A673 (cell line): ENCODE results near the gene CD28. TPM values are rescaled to one million over a fixed set of nuclear protein-coding genes. Genes with fewer than 3 reads are reported as not detected.

Source experiments
- BruUV-seq: library from RNA; stranded (reverse); fragments of 400-500 nt; replicated peaks from 2 replicates; lab custom pipeline; 2021; lab: Mats Ljungman, UMichigan
- CTCF ChIA-PET: fragments of 300-600 bp; sonication (Branson Sonifier 250); formaldehyde crosslinking; loops from one replicate; lab custom pipeline; 2022; ENCODE audit warnings: antibody characterized with exemption; lab: Charles Lee
- POLR2A ChIA-PET: fragments of 300-600 bp; sonication (Branson Sonifier 250); formaldehyde crosslinking; loops from one replicate; lab custom pipeline; 2022; ENCODE audit warnings: antibody characterized with exemption; ENCODE audit not compliant: low non-redundant PET; lab: Charles Lee
- DNase-seq: peaks from one replicate; pipeline ENCODE4 v3.0.0-alpha.2; 2015; ENCODE audit warnings: low spot score
- H3K27ac ChIP-seq: fragments of 200-600 bp; sonication (generic); 2 replicates; pipeline ENCODE4 v1.5.1; 2016; ENCODE audit warnings: mixed run types, low read depth, mild to moderate bottlenecking, mixed read lengths, antibody characterized with exemption, low read length; ENCODE audit not compliant: poor library complexity, severe bottlenecking
- H3K27me3 ChIP-seq: fragments of 200-600 bp; sonication (generic); replicated peaks from 2 replicates; pipeline ENCODE4 v1.6.1; 2017; ENCODE audit warnings: mixed run types, low read depth, mild to moderate bottlenecking, mixed read lengths, antibody characterized with exemption, low read length; ENCODE audit not compliant: insufficient read depth, poor library complexity
- H3K36me3 ChIP-seq: fragments of 200-600 bp; sonication (generic); 2 replicates; pipeline ENCODE4 v1.6.1; 2016; ENCODE audit warnings: mixed run types, mild to moderate bottlenecking, mixed read lengths, antibody characterized with exemption, low read length; ENCODE audit not compliant: insufficient read depth, poor library complexity, severe bottlenecking
- H3K4me1 ChIP-seq: fragments of 200-600 bp; sonication (generic); 2 replicates; pipeline ENCODE4 v1.6.1; 2017; ENCODE audit warnings: mixed run types, mild to moderate bottlenecking, mixed read lengths, antibody characterized with exemption, low read length; ENCODE audit not compliant: insufficient read depth, poor library complexity, severe bottlenecking
- H3K4me3 ChIP-seq: fragments of 200-600 bp; sonication (generic); 2 replicates; pipeline ENCODE4 v1.5.1; 2016; ENCODE audit warnings: low read depth, mixed run types, mild to moderate bottlenecking, mixed read lengths, low read length; ENCODE audit not compliant: poor library complexity, severe bottlenecking
- H3K9me3 ChIP-seq: fragments of 200-600 bp; sonication (generic); 2 replicates; pipeline ENCODE4 v1.6.1; 2016; ENCODE audit warnings: mixed run types, low read depth, mild to moderate bottlenecking, mixed read lengths, antibody characterized with exemption, low read length; ENCODE audit not compliant: poor library complexity, severe bottlenecking
- CTCF ChIP-seq: fragments of 300-800, 200-600 bp; sonication (generic); conservative IDR thresholded peaks from 2 replicates; pipeline ENCODE4 v1.5.1; 2017; ENCODE audit warnings: low read depth, mild to moderate bottlenecking, antibody characterized with exemption, low read length, moderate library complexity, mixed read lengths
- EZH2 ChIP-seq: fragments of 200-600 bp; sonication (generic); IDR thresholded peaks from 2 replicates; pipeline ENCODE4 v1.6.1; 2017; ENCODE audit warnings: borderline replicate concordance, low read depth, mild to moderate bottlenecking, mixed read lengths, antibody characterized with exemption, low read length; ENCODE audit not compliant: poor library complexity, severe bottlenecking
- intact Hi-C: fragments of 100-400 bp; cut with micrococcal nuclease; formaldehyde crosslinking; loops from one replicate; pipeline ENCODE4 v1.10.0; 2022; ENCODE audit not compliant: unreplicated experiment
- total RNA-seq: library from RNA; stranded (reverse); gene quantifications from 2 replicates; pipeline ENCODE4 v1.2.3, GENCODE V29; 2021

The CD28 gene
- total RNA-seq, 1 experiment from 2014 or later = not detected

GRCh38 chr2:203763241-203763937, 57.0 kb downstream of the CD28 start:
- no peaks in the 10 kb centered on the region for H3K36me3 ChIP-seq
- TF ChIP-seq CTCF = no peak
- TF ChIP-seq EZH2 = no peak
- H3K9me3 ChIP-seq = no peaks in the 10 kb centered on the region
- POLR2A ChIA-PET = no interaction called here
- H3K27me3 ChIP-seq = no peaks in the 10 kb centered on the region
- H3K4me3 ChIP-seq = no peak overlapping the region
- no TSS peak for BruUV-seq
- CTCF ChIA-PET = no interaction called here
- DNase-seq = no peak
- intact Hi-C loops = no loop called here
- H3K4me1 ChIP-seq = no peaks in the 10 kb centered on the region
- no peak overlapping the region for H3K27ac ChIP-seq

GRCh38 chr2:203763938-203764664, 57.7 kb downstream of the CD28 start:
- no TSS peak for BruUV-seq
- Histone ChIP-seq H3K36me3 (no peaks in the 10 kb centered on the region), H3K4me1 (no peaks in the 10 kb centered on the region), H3K4me3 (no peak overlapping the region), H3K27ac (no peak overlapping the region), H3K27me3 (no peaks in the 10 kb centered on the region), H3K9me3 (no peaks in the 10 kb centered on the region)
- intact Hi-C loops = no loop called here
- no peak for TF ChIP-seq CTCF
- TF ChIP-seq EZH2 = no peak
- CTCF ChIA-PET = no interaction called here
- no peak for DNase-seq
- POLR2A ChIA-PET = no interaction called here

GRCh38 chr2:203772456-203773165, 66.2 kb downstream of the CD28 start:
- ChIA-PET POLR2A (no interaction called here), CTCF (no interaction called here)
- no peak for DNase-seq
- no peak overlapping the region for H3K27ac ChIP-seq
- H3K36me3 ChIP-seq = no peaks in the 10 kb centered on the region
- H3K27me3 ChIP-seq = no peaks in the 10 kb centered on the region
- H3K4me3 ChIP-seq = no peak overlapping the region
- no TSS peak for BruUV-seq
- H3K9me3 ChIP-seq = no peaks in the 10 kb centered on the region
- no peaks in the 10 kb centered on the region for H3K4me1 ChIP-seq
- TF ChIP-seq CTCF = no peak
- TF ChIP-seq EZH2 = no peak
- intact Hi-C loops = no loop called here
